ENCODE results near the gene HSD11B1. TPM values are rescaled to one million over a fixed set of nuclear protein-coding genes. Genes with fewer than 3 reads are reported as not detected.

The HSD11B1 gene
- total RNA-seq, 1 experiment from 2014 or later, result 0.27 TPM

DNA sequence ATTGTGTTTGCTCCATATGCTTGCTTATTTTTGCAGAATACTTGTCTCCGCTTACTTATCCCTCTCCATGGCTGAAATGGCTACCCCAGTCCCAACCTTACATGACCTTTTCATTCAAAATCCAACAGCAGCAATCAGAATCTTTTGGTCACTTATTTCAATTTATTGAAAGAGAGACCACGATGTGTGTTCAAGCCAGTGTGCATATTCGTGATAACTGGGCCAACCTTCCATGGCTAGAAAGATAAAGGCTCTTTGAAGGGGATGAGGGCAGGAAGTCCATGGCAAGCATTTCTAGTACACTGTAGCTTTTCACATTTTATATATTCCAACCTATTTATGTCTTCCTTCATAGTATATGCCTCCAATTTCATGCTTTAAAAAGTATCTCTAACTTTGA is 23.1 kb downstream of the HSD11B1 start:
- POLR2A ChIA-PET, result no interaction called here

More for the DNA sequence above, 23.1 kb downstream of the HSD11B1 start:
- no peak overlapping the region for H3K4me3 ChIP-seq (replicated peaks in 1 of 2; ENCODE audit: low read depth in 1 of 2, low read length in 2 of 2)
- RAD21 ChIA-PET (ENCODE audit: low non-redundant PET in 1 of 2, low total read pairs in 2 of 2, uncharacterized antibody in 2 of 2, unreplicated experiment in 2 of 2), result no interaction called here
- no peaks in the 10 kb centered on the region for H3K36me3 ChIP-seq (ENCODE audit: control insufficient read depth in 1 of 2, insufficient read depth in 2 of 2, low read length in 2 of 2)
- CTCF ChIA-PET, result interaction anchor here (1.3 kb wide), 1 partner anchor 20 kb away, joined by 5 read pairs; no protein-coding TSS in a partner anchor
- BruUV-seq (replicated peaks), result no TSS peak
- intact Hi-C loops (cut with micrococcal nuclease), result loop anchor here (10.0 kb wide), 1 partner anchor 353 kb away; no protein-coding TSS in a partner anchor
- no peak overlapping the region for H3K27ac ChIP-seq (ENCODE audit: low read depth, low read length)
- no peaks in the 10 kb centered on the region for H4K20me1 ChIP-seq (ENCODE audit: insufficient read depth)
- H3K9ac ChIP-seq (ENCODE audit: low read length), result no peak overlapping the region
- no peak overlapping the region for H2AFZ ChIP-seq (ENCODE audit: low read depth, low read length, poor library complexity, severe bottlenecking)
- H3K9me3 ChIP-seq (ENCODE audit: control insufficient read depth in 1 of 2, insufficient read depth in 1 of 2, low read depth in 1 of 2, low read length in 2 of 2), result no peaks in the 10 kb centered on the region
- no peaks in the 10 kb centered on the region for H3K79me2 ChIP-seq (ENCODE audit: insufficient read depth, low read length)
- no peak for ATAC-seq
- H3K27me3 ChIP-seq (ENCODE audit: insufficient read depth, low read length), result no peaks in the 10 kb centered on the region
- DNase-seq (ENCODE audit: low read depth, low spot score), result no peak
- no peak overlapping the region for H3K4me2 ChIP-seq (ENCODE audit: low read length)
- H3K4me1 ChIP-seq (ENCODE audit: control insufficient read depth in 1 of 2, insufficient read depth in 2 of 2, low read length in 2 of 2), result no peaks in the 10 kb centered on the region
- H3K9me2 ChIP-seq (ENCODE audit: insufficient read depth), result no peaks in the 10 kb centered on the region
- no peak for TF ChIP-seq YY1 (IDR thresholded peaks at IDR 0.05; ENCODE audit: extremely low read depth, insufficient replicate concordance, low read depth, low read length)
- no peak for TF ChIP-seq POLR2AphosphoS5 (IDR thresholded peaks at IDR 0.05; ENCODE audit: low read depth, low read length)
- TF ChIP-seq, protein P1, sequence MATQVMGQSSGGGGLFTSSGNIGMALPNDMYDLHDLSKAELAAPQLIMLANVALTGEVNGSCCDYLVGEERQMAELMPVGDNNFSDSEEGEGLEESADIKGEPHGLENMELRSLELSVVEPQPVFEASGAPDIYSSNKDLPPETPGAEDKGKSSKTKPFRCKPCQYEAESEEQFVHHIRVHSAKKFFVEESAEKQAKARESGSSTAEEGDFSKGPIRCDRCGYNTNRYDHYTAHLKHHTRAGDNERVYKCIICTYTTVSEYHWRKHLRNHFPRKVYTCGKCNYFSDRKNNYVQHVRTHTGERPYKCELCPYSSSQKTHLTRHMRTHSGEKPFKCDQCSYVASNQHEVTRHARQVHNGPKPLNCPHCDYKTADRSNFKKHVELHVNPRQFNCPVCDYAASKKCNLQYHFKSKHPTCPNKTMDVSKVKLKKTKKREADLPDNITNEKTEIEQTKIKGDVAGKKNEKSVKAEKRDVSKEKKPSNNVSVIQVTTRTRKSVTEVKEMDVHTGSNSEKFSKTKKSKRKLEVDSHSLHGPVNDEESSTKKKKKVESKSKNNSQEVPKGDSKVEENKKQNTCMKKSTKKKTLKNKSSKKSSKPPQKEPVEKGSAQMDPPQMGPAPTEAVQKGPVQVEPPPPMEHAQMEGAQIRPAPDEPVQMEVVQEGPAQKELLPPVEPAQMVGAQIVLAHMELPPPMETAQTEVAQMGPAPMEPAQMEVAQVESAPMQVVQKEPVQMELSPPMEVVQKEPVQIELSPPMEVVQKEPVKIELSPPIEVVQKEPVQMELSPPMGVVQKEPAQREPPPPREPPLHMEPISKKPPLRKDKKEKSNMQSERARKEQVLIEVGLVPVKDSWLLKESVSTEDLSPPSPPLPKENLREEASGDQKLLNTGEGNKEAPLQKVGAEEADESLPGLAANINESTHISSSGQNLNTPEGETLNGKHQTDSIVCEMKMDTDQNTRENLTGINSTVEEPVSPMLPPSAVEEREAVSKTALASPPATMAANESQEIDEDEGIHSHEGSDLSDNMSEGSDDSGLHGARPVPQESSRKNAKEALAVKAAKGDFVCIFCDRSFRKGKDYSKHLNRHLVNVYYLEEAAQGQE (IDR thresholded peaks at IDR 0.05; ENCODE audit: low read depth), result no peak
- no peak for TF ChIP-seq POLR2A (IDR thresholded peaks at IDR 0.05; ENCODE audit: borderline replicate concordance, extremely low read depth, insufficient read depth, insufficient read length)
- TF ChIP-seq ZFX (IDR thresholded peaks at IDR 0.05), result no peak
- TF ChIP-seq SP1 (IDR thresholded peaks at IDR 0.05; ENCODE audit: low read depth), result no peak
- TF ChIP-seq JUND (IDR thresholded peaks at IDR 0.05), result no peak
- no peak for TF ChIP-seq ZNF274 (IDR thresholded peaks at IDR 0.05; ENCODE audit: low read depth, low read length)
- no peak for TF ChIP-seq CBX3 (IDR thresholded peaks at IDR 0.05; ENCODE audit: low read depth)
- TF ChIP-seq EGR1 (IDR thresholded peaks at IDR 0.05; ENCODE audit: low read depth), result no peak
- no peak for TF ChIP-seq FOSL1 (IDR thresholded peaks at IDR 0.05; ENCODE audit: low read depth)
- TF ChIP-seq, protein P2, sequence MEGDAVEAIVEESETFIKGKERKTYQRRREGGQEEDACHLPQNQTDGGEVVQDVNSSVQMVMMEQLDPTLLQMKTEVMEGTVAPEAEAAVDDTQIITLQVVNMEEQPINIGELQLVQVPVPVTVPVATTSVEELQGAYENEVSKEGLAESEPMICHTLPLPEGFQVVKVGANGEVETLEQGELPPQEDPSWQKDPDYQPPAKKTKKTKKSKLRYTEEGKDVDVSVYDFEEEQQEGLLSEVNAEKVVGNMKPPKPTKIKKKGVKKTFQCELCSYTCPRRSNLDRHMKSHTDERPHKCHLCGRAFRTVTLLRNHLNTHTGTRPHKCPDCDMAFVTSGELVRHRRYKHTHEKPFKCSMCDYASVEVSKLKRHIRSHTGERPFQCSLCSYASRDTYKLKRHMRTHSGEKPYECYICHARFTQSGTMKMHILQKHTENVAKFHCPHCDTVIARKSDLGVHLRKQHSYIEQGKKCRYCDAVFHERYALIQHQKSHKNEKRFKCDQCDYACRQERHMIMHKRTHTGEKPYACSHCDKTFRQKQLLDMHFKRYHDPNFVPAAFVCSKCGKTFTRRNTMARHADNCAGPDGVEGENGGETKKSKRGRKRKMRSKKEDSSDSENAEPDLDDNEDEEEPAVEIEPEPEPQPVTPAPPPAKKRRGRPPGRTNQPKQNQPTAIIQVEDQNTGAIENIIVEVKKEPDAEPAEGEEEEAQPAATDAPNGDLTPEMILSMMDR (IDR thresholded peaks at IDR 0.05 in 2 of 3, conservative IDR thresholded peaks at IDR 0.05 in 1 of 3; ENCODE audit: borderline replicate concordance in 1 of 3, insufficient read depth in 1 of 3, low read depth in 2 of 3, low read length in 2 of 3), result no peak
- TF ChIP-seq CEBPB (IDR thresholded peaks at IDR 0.05; ENCODE audit: low read depth), result no peak
- no peak for TF ChIP-seq EZH2 (IDR thresholded peaks at IDR 0.05)
- TF ChIP-seq, protein P3, sequence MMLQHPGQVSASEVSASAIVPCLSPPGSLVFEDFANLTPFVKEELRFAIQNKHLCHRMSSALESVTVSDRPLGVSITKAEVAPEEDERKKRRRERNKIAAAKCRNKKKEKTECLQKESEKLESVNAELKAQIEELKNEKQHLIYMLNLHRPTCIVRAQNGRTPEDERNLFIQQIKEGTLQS (IDR thresholded peaks at IDR 0.05), result no peak
- TF ChIP-seq, protein P4, sequence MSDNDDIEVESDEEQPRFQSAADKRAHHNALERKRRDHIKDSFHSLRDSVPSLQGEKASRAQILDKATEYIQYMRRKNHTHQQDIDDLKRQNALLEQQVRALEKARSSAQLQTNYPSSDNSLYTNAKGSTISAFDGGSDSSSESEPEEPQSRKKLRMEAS (IDR thresholded peaks at IDR 0.05), result no peak
- TF ChIP-seq RAD21 (IDR thresholded peaks at IDR 0.05; ENCODE audit: low read depth), result no peak
- no peak for TF ChIP-seq SRF (IDR thresholded peaks at IDR 0.05; ENCODE audit: low read depth)
- TF ChIP-seq ELF1 (IDR thresholded peaks at IDR 0.05; ENCODE audit: borderline replicate concordance, low read depth), result no peak
- TF ChIP-seq, protein P5, sequence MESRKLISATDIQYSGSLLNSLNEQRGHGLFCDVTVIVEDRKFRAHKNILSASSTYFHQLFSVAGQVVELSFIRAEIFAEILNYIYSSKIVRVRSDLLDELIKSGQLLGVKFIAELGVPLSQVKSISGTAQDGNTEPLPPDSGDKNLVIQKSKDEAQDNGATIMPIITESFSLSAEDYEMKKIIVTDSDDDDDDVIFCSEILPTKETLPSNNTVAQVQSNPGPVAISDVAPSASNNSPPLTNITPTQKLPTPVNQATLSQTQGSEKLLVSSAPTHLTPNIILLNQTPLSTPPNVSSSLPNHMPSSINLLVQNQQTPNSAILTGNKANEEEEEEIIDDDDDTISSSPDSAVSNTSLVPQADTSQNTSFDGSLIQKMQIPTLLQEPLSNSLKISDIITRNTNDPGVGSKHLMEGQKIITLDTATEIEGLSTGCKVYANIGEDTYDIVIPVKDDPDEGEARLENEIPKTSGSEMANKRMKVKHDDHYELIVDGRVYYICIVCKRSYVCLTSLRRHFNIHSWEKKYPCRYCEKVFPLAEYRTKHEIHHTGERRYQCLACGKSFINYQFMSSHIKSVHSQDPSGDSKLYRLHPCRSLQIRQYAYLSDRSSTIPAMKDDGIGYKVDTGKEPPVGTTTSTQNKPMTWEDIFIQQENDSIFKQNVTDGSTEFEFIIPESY (IDR thresholded peaks at IDR 0.05; ENCODE audit: extremely low read depth, insufficient replicate concordance, low read length), result no peak
